Stimulated activated CD8-positive, alpha-beta memory T cell treated with anti-CD3 and anti-CD28 coated beads, Interleukin-7, amount 100 ng/mL, for 24 hours (primary cell): ENCODE data around the gene KIAA1671.

ENCODE experiments used
- DNase-seq: peaks from one replicate; pipeline ENCODE4 v3.0.0-alpha.2; 2020; ENCODE audit warnings: low read depth

Gene KIAA1671

DNA sequence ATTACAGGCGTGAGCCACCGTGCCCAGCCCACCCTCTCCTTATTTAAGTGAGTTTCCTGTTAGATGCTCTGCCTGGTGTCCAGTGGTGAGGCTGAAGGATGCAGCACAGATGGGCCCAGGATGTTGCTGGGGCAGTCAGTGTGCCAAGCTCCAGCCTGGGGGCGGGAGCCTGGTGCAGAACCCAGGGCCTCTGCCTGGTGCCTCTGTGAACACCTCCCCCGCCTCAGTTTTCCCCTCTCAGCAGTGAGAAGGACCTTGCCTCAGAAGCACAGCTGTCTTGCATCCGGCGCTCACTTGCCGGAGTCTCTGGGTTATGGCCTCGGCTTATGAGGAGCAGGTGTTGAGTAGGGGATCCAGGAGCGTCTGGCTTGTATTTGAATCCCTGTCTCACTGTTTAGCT, 116.2 kb downstream of the KIAA1671 start:
- no peak for DNase-seq

DNA sequence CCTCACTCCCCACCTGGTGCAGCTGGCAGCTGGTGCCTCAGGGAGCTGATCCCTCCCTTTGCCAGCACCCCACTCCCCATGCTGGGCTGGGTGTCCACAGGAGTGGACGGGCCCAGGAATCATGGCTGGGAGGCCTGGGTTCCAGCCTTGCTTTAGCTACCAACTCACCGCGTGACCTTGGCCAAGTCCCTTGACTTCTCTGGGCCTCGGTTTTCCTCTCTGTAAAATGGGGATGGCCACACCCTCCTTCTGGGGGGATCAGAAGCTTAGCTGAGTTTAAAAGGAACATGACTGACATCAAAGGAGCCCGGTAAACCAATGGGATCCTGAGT, 116.9 kb downstream of the KIAA1671 start:
- DNase-seq: no peak

DNA sequence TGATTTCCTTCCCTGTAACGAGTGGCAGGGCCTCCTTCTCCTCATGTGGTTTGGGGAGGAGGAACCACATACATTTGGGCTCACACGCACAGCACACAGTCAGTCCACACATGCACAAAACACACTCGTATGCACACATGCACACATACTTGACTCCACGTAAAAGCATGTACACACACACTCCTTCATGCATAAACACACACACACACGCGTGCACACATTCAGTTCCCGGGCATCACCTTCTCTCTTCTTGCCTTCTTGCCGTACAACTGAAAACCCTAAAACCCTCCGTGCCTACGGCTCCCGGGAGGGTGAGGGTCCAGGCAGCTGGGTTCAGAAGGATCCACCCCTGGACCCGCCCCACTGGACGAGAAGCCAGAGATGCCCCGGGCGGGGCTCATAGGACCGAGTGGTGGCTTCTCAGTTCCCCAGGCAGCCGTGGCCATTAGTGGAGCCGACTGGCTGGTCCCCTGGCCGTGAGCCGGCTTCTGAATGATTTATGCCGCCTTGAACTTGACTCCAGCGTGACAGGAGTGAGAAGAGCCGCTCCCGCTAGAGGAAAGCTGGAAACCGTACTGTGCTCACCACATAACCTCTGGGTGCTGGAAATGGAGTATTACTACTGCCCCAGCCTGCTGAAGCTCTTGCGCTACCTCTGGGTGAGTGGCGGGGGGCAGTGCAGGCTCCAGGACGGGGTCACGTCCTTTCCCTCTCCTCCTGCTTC, 117.4 kb downstream of the KIAA1671 start:
- no peak for DNase-seq

DNA sequence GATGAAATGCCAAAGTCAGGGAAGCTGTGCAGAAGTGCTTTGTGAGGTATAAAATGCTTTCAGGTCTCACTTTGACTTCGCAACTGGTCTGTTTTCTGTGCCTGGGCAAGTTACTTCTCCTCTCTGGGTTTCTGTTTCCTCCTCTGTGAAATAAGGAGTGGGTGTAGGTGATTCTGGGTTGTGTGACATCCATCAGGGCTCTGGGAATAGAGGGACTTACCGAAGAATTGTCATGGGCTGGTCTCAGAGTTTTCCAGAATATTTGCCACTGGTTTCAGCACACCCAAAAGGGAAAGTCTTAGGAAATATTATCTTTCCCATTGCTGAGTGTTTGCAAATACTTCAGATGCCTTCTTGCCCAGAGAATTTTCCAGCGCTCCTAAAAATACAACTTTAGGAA, 118.4 kb downstream of the KIAA1671 start:
- DNase-seq: no peak

DNA sequence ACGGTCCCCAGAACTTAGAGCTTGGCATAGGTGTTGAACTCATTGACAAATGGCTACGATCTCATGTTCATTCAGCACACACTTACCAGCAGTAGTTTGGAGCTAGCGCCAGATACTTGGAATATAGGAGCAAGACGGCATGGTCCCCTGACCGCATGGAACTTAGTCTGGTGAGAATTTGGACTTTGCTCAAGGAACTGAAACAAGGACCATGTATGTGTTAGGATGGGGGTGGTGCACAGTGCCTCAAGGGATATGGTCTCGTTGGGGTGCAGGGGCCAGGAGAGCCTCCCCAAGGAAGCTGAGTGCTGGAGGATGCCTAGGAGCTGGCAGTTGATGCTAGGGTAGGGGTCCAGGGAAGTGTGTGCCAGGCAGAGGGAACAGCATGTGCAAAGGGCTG, 119.2 kb downstream of the KIAA1671 start:
- no peak for DNase-seq

DNA sequence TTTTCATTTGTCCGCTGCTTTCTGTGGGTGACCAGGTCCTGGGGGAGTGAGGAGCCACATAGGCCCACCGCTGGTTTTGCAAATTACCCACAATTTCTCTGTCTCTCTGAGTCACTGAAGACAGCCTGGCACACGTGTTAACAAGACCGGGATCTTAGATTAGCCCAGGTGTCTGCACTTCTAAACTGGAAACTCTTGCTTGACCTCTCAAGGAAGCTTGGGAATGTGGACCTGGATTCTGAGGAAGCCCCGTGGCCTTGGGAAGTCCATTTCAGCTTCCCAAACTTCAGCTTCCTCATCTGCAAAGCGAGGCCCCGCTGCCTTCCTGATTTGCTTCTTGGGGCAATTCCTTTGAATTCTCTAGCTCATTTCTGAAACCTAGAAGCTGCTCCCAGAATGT, 119.9 kb downstream of the KIAA1671 start:
- no peak for DNase-seq

DNA sequence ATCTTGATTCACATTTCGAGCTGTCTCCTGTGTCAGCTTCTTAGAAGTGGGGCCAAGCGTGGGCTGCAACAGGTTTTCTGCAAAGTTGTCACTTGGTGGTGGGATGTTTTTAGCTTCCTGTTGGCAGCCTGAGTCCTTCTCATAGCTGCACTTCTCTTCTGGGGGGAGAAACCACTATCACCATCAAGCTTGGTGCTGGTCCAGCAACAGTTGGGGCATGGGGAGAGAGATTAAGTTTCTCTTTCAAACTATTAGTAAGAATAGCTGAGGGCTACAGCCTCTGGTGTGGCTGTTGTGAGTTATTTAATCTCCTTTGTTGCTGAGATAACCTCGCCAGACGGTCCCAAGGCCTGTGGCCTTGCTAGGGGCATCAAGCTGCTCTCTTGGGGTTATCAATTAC, 123.8 kb downstream of the KIAA1671 start:
- DNase-seq: peak; percentile 41

DNA sequence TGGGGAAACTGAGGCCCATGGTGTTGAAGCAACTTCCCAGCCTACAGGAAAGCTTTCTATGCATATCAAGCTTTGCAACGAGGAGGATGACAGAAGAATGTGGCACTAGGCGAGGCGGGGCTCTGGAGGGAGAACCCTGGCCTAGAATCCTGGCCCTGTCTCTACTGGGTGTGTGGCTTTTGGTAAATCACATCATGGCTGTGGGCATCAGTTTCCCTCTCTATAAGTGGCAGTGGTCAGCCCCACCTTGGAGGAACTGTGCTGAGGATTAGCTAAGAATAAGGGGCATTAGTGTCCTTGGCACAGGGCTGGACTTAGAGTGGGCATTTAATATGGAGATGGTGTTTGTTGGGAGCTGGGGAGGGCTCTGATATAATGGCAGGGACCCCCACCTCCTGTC, 124.5 kb downstream of the KIAA1671 start:
- DNase-seq: no peak

DNA sequence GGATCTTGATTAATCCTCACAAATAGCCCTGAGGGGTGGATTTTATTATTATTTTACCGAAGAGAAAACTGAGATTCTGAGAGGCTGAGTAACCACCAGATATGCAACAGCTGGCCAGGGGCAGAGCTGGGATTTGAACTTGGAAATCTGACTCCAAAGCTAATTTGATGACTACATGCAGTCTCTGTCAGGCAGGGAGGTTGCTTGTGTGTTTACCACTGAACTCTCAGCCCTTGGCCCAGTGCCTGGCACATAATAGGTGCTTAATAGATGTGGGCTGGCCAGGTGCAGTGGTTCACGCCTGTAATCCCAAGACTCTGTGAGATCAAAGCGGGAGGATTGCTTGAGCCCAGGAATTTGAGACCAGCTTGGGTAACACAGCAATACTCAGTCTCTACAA, 125.4 kb downstream of the KIAA1671 start:
- DNase-seq: no peak

DNA sequence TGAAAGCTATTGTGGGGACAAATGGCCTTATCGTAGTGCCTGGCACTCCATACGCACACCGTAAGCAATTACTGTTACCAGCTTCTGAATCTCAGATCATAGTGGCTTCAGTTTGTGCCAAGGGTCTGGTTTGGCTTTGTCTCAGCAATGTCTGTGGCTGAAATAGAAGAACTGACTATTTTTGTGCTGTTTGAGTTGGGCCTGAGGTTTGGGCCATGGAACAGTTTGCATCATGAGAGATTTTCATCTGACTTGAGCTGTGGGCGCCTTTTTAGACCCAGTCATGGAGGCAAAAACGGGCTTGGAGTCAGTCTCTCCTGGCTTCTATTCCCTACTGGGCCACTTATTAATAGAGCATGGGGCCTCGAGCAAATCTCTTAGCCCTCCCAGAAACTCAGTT, 126.1 kb downstream of the KIAA1671 start:
- DNase-seq: no peak

DNA sequence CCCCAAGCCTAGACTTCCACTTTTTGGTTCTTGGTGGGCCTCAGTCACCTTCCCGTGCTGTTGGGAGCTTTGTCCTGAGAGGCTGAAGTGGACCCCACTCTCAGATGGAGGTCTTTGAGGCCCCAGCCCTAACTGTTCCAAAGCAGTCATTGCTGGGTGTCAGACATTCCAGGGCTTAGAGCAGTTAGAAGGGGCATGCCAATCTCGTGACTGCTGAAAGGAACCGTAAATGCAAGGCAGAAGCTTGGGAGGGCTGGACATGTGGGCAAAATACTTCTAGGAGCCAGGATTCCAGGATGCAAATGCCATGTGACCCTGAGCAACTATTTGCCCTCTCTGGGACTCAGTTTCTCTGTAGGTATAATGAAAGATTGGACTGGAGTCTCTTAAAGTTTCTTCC, 128.3 kb downstream of the KIAA1671 start:
- no peak for DNase-seq

DNA sequence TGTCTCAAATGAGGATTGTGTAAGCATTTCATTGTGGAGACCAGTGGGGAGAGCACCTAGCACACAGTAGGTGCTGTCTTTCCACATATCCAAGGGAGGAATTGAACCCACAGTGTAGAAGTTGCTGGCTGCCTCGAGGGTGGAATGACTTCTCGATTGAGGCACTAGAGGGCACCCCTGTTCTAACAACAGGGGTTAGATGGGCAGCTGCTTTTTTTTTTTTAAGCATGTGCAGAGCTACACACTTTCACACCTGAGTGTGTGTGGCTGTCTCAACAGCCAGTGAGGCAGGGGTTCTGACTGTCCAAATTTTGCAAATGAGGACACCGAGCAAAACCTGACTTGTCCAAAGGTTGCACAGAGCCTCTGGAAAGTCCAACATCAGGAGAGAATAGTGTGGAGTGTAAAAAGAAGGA, 128.9 kb downstream of the KIAA1671 start:
- peak; percentile 18 for DNase-seq

DNA sequence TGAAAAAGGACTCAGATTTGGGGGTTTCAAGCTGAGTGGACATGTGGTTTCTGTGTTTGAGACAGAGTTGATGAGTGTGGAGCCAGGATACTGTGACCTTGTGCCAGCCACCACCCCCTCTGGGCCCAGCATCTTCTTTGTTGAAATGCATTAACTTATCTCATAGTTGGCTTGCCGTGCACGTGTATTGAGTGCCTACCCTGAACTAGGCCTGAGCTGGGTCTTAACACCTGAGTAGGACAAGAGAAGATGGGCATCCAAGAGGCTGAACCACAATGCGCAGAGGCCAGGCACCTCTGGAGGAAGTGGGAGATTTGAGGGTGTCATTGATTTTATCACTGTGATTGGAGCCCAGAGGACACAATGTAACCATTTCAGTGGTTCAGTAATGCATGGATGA, 129.6 kb downstream of the KIAA1671 start:
- DNase-seq: no peak

DNA sequence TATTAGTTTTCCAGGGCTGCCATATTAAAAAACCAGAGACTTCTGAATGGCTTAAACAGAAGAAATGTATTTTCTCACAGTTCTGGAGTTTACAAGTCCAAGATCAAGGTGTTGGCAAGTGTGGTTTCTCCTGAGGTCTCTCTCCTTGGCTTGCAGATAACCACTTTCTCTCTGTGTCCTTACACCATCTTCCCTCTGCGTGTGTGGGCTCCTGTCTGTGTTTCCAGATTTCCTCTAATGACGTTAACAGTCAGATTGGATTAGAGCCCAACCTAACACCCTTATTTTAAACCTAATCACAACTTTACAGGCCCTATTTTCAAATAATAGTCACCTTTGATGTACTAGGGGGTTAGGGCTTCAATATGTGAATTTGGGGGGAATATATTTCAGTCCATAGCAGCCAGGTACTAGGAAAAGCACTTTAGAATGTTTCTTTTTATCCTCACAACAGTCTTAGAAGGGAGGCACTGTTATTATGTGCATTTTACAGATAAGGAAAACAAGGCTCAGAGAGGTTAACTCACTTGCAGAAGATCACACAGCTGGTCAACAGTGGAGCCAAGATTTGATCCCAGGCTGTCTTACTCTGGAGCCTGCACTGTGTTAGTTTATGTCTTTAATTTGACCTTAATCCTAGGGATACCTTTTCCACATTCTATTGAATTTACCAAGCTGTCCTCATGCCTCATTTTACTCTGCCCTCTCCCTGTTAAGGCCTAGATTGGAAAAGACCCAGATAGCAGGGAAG, 130.7 kb downstream of the KIAA1671 start:
- DNase-seq: no peak

DNA sequence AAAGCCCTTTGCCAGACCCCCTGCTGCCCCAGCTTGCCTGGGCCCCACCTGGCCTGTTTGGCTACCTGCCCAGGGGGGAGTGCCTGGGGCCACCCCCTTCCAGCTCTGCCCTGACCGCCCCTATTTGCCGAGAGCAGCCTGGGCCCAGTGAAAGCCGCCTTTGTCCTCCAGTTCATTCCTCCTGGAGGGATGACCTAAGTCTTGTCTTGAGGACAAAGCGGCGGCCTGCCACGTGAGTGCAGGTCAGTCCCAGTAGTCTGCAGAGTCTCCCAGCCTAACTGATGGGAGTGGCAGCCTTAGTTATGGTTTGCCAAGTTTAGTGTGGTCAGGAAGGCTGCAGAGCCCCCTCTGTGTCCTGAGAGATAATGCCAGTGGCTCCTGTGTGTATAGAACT, 131.3 kb downstream of the KIAA1671 start:
- no peak for DNase-seq

DNA sequence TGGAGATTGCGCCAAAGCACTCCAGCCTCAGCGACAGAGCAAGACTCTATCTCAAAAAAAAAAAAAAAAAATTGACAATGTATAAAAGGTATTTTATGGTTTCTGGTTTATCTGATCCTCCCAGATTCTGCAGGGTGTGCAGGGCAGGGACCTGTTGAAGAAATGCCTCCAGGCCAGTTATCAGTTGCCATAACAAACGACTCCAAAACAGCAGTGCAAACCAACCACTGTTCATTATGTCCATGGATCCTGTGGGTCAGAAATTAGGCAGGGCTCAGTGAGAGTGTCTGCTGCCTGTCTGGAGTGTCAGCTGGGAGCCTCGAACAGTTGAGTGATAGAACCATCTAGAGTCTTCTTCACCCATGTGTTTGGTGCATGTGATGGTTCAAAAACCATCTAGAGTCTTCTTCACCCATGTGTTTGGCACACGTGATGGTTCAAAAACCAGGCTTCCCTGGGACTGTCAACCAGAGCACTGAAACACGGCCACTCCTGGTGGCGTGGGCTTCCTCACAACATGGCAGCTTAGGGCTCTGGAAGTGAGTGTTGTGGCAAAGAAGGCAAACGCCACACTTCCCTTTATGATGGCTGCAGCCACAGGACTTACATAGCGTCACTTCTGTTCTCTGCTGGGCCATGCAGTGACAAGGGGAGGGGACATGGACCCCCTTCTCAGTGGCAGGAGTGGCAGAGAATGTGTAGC, 132.0 kb downstream of the KIAA1671 start:
- no peak for DNase-seq

DNA sequence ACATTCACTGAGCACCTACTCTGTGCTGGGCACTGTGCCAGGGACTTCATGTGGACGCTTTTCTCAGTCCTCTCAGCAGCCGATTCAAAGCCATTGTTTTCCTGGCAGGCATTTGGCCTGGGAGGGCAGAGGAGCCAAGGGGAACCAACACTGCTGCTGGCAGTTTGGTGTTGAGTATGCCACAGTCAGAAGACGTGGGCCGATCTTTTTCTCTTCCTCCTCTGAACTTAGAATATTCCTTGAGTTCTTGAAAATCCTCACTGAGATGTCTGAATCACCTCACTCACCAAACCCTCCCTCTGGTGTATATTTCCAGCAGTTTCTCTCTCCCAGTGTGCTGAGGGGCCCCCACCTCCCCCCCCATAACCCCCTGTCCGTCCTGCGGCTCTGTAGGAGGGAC, 132.6 kb downstream of the KIAA1671 start:
- no peak for DNase-seq

DNA sequence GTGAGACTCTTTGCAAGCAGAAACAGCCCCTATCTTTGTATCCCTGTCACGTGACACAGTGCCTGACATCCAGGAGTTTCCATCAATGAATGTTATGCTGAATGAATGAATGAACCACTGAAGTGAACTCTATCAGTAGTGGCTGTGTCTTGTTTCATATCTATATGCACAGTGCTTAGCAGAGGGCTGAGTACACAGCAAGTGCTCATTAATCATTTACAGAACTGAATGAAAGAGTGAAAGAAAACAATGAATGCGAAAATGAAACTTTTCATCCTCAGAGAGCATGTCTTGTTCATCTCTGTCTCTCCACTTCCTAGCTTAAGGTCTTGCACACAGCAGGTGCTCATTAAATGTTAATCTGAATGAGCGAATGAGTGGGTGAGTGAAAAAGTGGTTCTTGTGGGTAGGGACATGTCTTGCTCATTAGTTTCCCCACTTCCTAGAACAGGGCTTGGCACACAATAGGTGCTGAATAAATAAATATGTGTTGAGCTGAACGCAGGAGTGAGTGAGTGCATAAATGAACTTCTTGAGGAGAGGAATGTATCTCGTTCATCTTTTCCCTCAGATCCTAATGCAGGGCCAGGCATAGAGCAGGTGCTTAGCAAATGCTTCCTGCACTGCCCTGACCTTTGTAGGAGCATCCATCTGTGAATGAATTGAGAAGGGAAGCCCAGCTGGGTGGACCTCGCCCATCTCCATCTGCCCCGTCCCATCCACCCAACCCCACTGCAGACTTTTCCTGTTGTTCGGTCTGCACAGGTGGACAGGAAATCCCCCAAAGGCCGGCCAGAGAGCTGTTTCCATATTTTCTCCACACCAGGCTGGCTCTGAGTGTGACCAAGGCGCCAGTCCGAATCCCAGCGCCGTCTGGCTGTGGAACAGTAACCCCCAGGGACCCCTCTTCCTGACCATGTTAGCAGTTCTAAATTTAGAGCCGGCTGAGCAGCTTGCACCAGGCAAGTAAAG, 133.7 kb downstream of the KIAA1671 start:
- no peak for DNase-seq

DNA sequence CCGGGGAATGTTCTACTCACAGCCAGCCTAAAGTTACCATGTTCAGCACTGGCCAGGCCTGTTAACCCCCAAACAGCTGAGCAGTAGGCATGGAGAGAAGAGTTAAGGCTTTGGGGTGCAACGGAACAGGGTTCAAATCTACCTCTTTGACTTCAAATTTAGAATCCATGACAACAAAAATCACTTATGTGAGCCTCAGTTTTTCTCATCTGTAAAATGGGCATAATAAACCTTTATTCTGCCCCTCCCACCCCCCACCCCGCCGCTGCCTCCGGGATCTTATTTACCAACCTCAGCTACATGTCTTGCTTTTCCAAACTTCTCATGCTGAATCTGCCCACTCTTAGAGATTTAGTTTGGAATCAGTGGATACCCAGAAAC, 134.4 kb downstream of the KIAA1671 start:
- DNase-seq: no peak

DNA sequence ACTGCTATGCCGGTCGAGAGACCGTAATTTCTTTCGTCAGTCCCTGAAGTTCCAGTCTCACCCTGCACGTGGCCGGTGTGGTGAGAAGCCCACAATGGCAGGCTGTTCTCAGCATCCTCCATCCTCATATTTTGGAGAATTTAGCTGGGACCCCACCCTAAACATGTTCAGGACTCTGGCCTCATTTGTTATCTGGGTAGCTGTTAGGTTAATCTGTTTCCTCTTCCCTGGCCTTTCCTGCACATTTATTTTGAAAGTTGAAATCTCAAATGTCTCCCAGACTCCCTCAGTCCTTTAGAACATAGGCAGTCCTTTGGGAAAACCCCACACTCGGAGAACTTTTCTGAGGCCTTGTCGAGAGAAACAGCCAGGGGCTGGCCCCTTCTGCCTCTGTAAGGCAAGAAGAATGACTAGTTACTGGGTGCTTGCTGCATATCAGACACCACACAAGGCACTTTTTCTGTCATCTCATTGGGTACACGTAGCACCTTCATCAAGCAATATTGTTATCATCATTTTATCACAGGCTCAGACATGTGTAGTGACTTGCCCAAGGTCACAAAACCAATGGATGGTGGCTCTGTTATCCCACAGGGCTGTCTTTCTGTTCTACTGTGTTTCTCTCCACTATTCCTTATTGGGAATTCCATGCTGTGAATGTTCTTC, 137.8 kb downstream of the KIAA1671 start:
- no peak for DNase-seq

DNA sequence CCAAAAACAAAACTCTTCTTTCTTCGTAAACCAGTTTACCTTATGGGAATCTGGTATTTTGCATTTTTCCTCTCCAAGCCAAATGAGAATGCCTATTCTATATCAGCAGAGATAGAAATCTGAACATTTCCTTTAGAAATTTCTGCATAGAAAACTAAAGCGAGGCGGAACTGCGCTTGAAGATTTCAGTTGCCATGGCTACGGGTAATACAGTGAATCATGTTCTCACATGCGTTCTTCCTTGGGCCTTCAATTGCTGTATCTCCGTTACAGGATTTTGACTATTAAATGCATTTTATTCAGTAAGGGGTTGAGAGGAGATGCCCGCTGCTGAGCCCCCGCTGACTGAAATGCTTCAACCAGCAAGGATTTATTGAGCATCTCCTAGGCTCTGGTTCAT, 138.9 kb downstream of the KIAA1671 start:
- no peak for DNase-seq

DNA sequence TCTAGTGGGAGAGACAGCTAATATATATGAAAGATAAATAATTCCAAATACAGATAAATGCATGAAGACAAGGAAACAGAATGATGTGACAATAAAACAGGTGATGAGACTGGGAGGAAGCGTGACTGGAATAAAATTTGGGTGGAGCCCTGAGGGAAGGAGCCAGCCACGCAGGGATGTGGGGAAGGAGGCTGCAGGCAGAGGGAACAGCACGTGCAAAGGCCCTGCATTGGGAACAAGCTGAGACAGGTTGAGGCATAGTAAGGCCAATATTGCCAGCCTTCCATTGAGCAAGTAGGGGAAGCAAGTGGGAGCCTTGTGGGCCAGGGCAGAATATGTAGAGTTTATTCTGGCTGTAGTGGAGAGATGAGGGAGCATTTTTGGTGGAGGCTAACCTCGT, 139.6 kb downstream of the KIAA1671 start:
- no peak for DNase-seq
